NCI-H345 treated with DMSO at 0.1 percent for 48 hours (cell line): ENCODE measurements around the gene CLEC12A.

Source experiments
- DNase-seq: peaks from one replicate; lab custom pipeline; 2025; ENCODE audit not compliant: unreplicated experiment; lab: John Stamatoyannopoulos, UW

Gene CLEC12A

GRCh38 chr12:10031771-10032175 lies 60.6 kb downstream of the CLEC12A start:
- DNase-seq = no peak

GRCh38 chr12:10033783-10034545 lies 62.8 kb downstream of the CLEC12A start:
- no peak for DNase-seq
